NB4 (cell line): ENCODE measurements around the gene CDH4.

Experiments
- POLR2A ChIP-seq: IDR thresholded peaks from 2 replicates; pipeline ENCODE4 v1.6.1; 2011; ENCODE audit warnings: mild to moderate bottlenecking; ENCODE audit not compliant: insufficient read length; ENCODE audit errors: extremely low read depth
- TF ChIP-seq, protein P1 (sequence below): IDR thresholded peaks from one replicate; pipeline ENCODE4 v1.5.1; 2012; ENCODE audit warnings: low read depth, low read length

DNA sequence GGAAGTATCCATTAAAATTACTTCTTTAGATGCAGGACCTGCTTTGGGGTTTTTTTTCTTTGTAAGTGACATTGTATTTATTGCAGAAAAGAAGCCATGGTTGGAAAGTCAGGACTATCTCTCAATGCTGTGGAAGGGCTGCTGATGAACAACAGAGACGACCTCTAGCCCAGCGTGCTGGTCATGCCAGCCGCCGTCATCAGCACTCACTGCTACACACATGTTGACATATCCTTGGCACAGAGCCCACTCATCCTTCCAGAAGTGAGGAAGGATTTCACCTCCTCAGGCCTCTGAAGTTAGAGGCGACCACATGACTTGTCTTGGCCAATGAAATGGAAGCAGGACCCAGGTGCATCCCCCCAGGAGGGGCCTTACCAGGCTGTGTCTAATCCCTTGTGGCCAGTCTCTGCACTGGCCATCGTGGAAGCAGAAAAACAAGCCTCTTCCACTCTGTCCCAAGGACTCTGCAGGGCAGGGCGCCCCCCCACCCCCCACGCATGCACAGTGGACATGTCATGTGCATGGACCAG is 470.2 kb downstream of the CDH4 start:
- TF ChIP-seq, protein P1, sequence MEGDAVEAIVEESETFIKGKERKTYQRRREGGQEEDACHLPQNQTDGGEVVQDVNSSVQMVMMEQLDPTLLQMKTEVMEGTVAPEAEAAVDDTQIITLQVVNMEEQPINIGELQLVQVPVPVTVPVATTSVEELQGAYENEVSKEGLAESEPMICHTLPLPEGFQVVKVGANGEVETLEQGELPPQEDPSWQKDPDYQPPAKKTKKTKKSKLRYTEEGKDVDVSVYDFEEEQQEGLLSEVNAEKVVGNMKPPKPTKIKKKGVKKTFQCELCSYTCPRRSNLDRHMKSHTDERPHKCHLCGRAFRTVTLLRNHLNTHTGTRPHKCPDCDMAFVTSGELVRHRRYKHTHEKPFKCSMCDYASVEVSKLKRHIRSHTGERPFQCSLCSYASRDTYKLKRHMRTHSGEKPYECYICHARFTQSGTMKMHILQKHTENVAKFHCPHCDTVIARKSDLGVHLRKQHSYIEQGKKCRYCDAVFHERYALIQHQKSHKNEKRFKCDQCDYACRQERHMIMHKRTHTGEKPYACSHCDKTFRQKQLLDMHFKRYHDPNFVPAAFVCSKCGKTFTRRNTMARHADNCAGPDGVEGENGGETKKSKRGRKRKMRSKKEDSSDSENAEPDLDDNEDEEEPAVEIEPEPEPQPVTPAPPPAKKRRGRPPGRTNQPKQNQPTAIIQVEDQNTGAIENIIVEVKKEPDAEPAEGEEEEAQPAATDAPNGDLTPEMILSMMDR, result no peak
- TF ChIP-seq POLR2A, result no peak
